HCT116 (cell line): ENCODE results near the gene SIK3. TPM values are rescaled to one million over a fixed set of nuclear protein-coding genes. Genes with fewer than 3 reads are reported as not detected.

Source experiments
- ATAC-seq: fragments of 200-7000 bp; cut with Tn5 transposase; 2 replicates; pipeline ENCODE4 v1.9.1; 2020; ENCODE audit warnings: mild to moderate bottlenecking, moderate library complexity
- BruUV-seq: library from RNA; stranded (reverse); fragments of 400-500 nt; replicated peaks from 2 replicates; lab custom pipeline; 2021; lab: Mats Ljungman, UMichigan
- CTCF ChIA-PET: fragments of 300-600 bp; sonication (Branson Sonifier 250); formaldehyde crosslinking; loops from one replicate; lab custom pipeline; 2021; ENCODE audit warnings: antibody characterized with exemption; lab: Charles Lee
- POLR2A ChIA-PET: fragments of 300-600, 350-600 bp; sonication (Branson Sonifier 250); formaldehyde crosslinking; loops from one replicate; lab custom pipeline; 2021; ENCODE audit warnings: antibody characterized with exemption; lab: Charles Lee
- RAD21 ChIA-PET, 2 experiments: fragments of 300-600 bp; sonication (Branson Sonifier 250); formaldehyde crosslinking; loops; one replicate each; lab custom pipeline; 2023; ENCODE audit warnings: low total read pairs in 2 of 2; ENCODE audit not compliant: uncharacterized antibody in 2 of 2, unreplicated experiment in 2 of 2, low non-redundant PET in 1 of 2; lab: Charles Lee
- DNase-seq: peaks from one replicate; pipeline ENCODE4 v3.0.0-alpha.2; 2010; ENCODE audit warnings: low read depth, low spot score
- H2AFZ ChIP-seq: fragments of 200-600 bp; shearing (Covaris generic), sonication (generic); 2 replicates; pipeline ENCODE4 v1.6.1; 2017; ENCODE audit warnings: low read depth, mixed run types, mixed read lengths, antibody characterized with exemption, low read length; ENCODE audit not compliant: poor library complexity, severe bottlenecking
- H3K27ac ChIP-seq: 2 replicates; pipeline ENCODE4 v1.5.1; 2012; ENCODE audit warnings: low read depth, low read length
- H3K27me3 ChIP-seq: fragments of 200-600 bp; sonication (generic); 2 replicates; pipeline ENCODE4 v1.6.1; 2016; ENCODE audit warnings: mixed run types, low read length, mixed read lengths; ENCODE audit not compliant: insufficient read depth
- H3K36me3 ChIP-seq, 2 experiments: fragments of 200-500 bp in 1 of 2; fragments of 200-600 bp in 1 of 2; sonication (Bioruptor generic) in 1 of 2; sonication (generic) in 1 of 2; 2 replicates each; pipeline versions ENCODE4 v1.5.1 to v1.6.1; 2014 to 2016; ENCODE audit warnings: low read length in 2 of 2, inconsistent platforms in 1 of 2, mixed read lengths in 1 of 2, mixed run types in 1 of 2; ENCODE audit not compliant: insufficient read depth in 2 of 2, control insufficient read depth in 1 of 2
- H3K4me1 ChIP-seq, 2 experiments: fragments of 200-600 bp in 1 of 2; sonication (generic) in 1 of 2; 2 replicates each; pipeline versions ENCODE4 v1.5.1 to v1.6.1; 2012 to 2017; ENCODE audit warnings: low read length in 2 of 2, inconsistent platforms in 1 of 2, mild to moderate bottlenecking in 1 of 2, mixed read lengths in 1 of 2, mixed run types in 1 of 2, moderate library complexity in 1 of 2; ENCODE audit not compliant: insufficient read depth in 2 of 2, control insufficient read depth in 1 of 2
- H3K4me2 ChIP-seq: fragments of 200-600 bp; sonication (generic); 2 replicates; pipeline ENCODE4 v1.6.1; 2017; ENCODE audit warnings: mixed run types, low read length, mixed read lengths
- H3K4me3 ChIP-seq, 2 experiments: fragments of 200-600 bp in 1 of 2; sonication (generic) in 1 of 2; replicated peaks in 1 of 2; 2 replicates each; pipeline ENCODE4 v1.5.1; 2011 to 2016; ENCODE audit warnings: low read length in 2 of 2, control low read depth in 1 of 2, low read depth in 1 of 2, mild to moderate bottlenecking in 1 of 2, mixed read lengths in 1 of 2, mixed run types in 1 of 2
- H3K79me2 ChIP-seq: fragments of 200-600 bp; sonication (generic); 2 replicates; pipeline ENCODE4 v1.6.1; 2017; ENCODE audit warnings: mild to moderate bottlenecking, mixed run types, low read length, moderate library complexity, mixed read lengths; ENCODE audit not compliant: insufficient read depth
- H3K9ac ChIP-seq: fragments of 200-600 bp; sonication (generic); 2 replicates; pipeline ENCODE4 v1.6.1; 2016; ENCODE audit warnings: low read length, mixed read lengths
- H3K9me2 ChIP-seq: fragments of 200-600 bp; sonication (generic), shearing (Covaris generic); 2 replicates; pipeline ENCODE4 v1.6.1; 2017; ENCODE audit warnings: mixed run types, mild to moderate bottlenecking, moderate library complexity; ENCODE audit not compliant: insufficient read depth
- H3K9me3 ChIP-seq, 2 experiments: fragments of 200-500 bp in 1 of 2; fragments of 200-600 bp in 1 of 2; sonication (Bioruptor generic) in 1 of 2; sonication (generic) in 1 of 2; 2 replicates each; pipeline ENCODE4 v1.6.1; 2014 to 2017; ENCODE audit warnings: low read length in 2 of 2, mixed read lengths in 2 of 2, inconsistent platforms in 1 of 2, low read depth in 1 of 2, mild to moderate bottlenecking in 1 of 2, mixed run types in 1 of 2, moderate library complexity in 1 of 2; ENCODE audit not compliant: control insufficient read depth in 1 of 2, insufficient read depth in 1 of 2
- H4K20me1 ChIP-seq: fragments of 200-600 bp; sonication (generic), shearing (Covaris generic); 2 replicates; pipeline ENCODE4 v1.6.1; 2017; ENCODE audit warnings: mixed run types, mild to moderate bottlenecking, moderate library complexity; ENCODE audit not compliant: insufficient read depth
- ATF3 ChIP-seq: IDR thresholded peaks from 2 replicates; pipeline ENCODE4 v1.6.1; 2012
- CEBPB ChIP-seq: IDR thresholded peaks from 2 replicates; pipeline ENCODE4 v1.6.1; 2012; ENCODE audit warnings: low read depth
- CTCF ChIP-seq, 3 experiments: fragments of 200-600 bp in 1 of 3; sonication (generic) in 1 of 3; IDR thresholded peaks in 2 of 3; conservative IDR thresholded peaks in 1 of 3; 2 replicates each; pipeline ENCODE4 v1.5.1; 2012 to 2017; ENCODE audit warnings: low read depth in 2 of 3, low read length in 2 of 3, antibody characterized with exemption in 1 of 3, borderline replicate concordance in 1 of 3, control low read depth in 1 of 3, mild to moderate bottlenecking in 1 of 3, mixed read lengths in 1 of 3, mixed run types in 1 of 3, moderate library complexity in 1 of 3; ENCODE audit not compliant: insufficient read depth in 1 of 3
- ELF1 ChIP-seq: IDR thresholded peaks from 2 replicates; pipeline ENCODE4 v1.6.1; 2012; ENCODE audit warnings: low read depth, borderline replicate concordance
- EZH2phosphoT487 ChIP-seq: fragments of 200-600 bp; IDR thresholded peaks from 2 replicates; pipeline ENCODE4 v1.6.1; 2018; ENCODE audit warnings: antibody characterized with exemption, borderline replicate concordance
- FOSL1 ChIP-seq: IDR thresholded peaks from 2 replicates; pipeline ENCODE4 v1.6.1; 2012; ENCODE audit warnings: low read depth
- MAX ChIP-seq: IDR thresholded peaks from 2 replicates; pipeline ENCODE4 v1.6.1; 2012
- POLR2A ChIP-seq: IDR thresholded peaks from 2 replicates; pipeline ENCODE4 v1.7.0; 2011; ENCODE audit warnings: borderline replicate concordance; ENCODE audit not compliant: insufficient read depth, insufficient read length; ENCODE audit errors: extremely low read depth
- RAD21 ChIP-seq: IDR thresholded peaks from 2 replicates; pipeline ENCODE4 v1.6.1; 2012; ENCODE audit warnings: low read depth, mild to moderate bottlenecking
- SP1 ChIP-seq: IDR thresholded peaks from 2 replicates; pipeline ENCODE4 v1.6.1; 2012; ENCODE audit warnings: low read depth
- SRF ChIP-seq: IDR thresholded peaks from 2 replicates; pipeline ENCODE4 v1.6.1; 2012; ENCODE audit warnings: low read depth
- TCF7L2 ChIP-seq: IDR thresholded peaks from 2 replicates; pipeline ENCODE4 v1.7.0; 2011; ENCODE audit warnings: borderline replicate concordance, inconsistent platforms; ENCODE audit not compliant: insufficient read depth, insufficient read length; ENCODE audit errors: extremely low read depth
- YY1 ChIP-seq: IDR thresholded peaks from 2 replicates; pipeline ENCODE4 v1.6.1; 2011; ENCODE audit warnings: low read length, low read depth, moderate library complexity, mild to moderate bottlenecking; ENCODE audit not compliant: insufficient replicate concordance; ENCODE audit errors: extremely low read depth
- ZFX ChIP-seq: fragments of 450-650 bp; IDR thresholded peaks from 2 replicates; pipeline ENCODE4 v1.6.1; 2017
- ZNF274 ChIP-seq: fragments of 200-500 bp; sonication (Bioruptor generic); IDR thresholded peaks from 2 replicates; pipeline ENCODE4 v1.6.1; 2014; ENCODE audit warnings: mild to moderate bottlenecking, low read depth, low read length, inconsistent platforms
- intact Hi-C: fragments of 100-400 bp; cut with micrococcal nuclease; formaldehyde crosslinking; loops from 2 replicates; pipeline ENCODE4 v1.10.0; 2022
- total RNA-seq: library from RNA; stranded (reverse); gene quantifications from one replicate; pipeline ENCODE4 v1.2.1, GENCODE V29; 2021; ENCODE audit not compliant: unreplicated experiment

The SIK3 gene
- total RNA-seq, 1 experiment from 2014 or later, result 21.0 TPM

- no peak for DNase-seq
- POLR2A ChIA-PET, result no interaction called here
- Histone ChIP-seq H3K4me1 (peaks cover 8 to 23% of the 10 kb centered on the region in 2 experiments), H2AFZ (no peak overlapping the region), H3K36me3 (peaks cover 5 to 19% of the 10 kb centered on the region in 2 experiments), H3K4me2 (no peak overlapping the region), H3K27ac (no peak overlapping the region), H3K79me2 (peaks cover 71% of the 10 kb centered on the region)
- BruUV-seq, result no TSS peak
- ATAC-seq, result no peak
- RAD21 ChIA-PET, result no interaction called here
- CTCF ChIA-PET, result no interaction called here
- intact Hi-C loops, result no loop called here
- TF ChIP-seq YY1 (no peak), ZFX (no peak)
- TF ChIP-seq, all 23 proteins: peak for 0
- H4K20me1 ChIP-seq, result peaks cover 29% of the 10 kb centered on the region
- H3K9me3 ChIP-seq, result no peaks in the 10 kb centered on the region
- H3K27me3 ChIP-seq, result no peaks in the 10 kb centered on the region
- no peaks in the 10 kb centered on the region for H3K9me2 ChIP-seq
- H3K4me3 ChIP-seq, result no peak overlapping the region
- no peak overlapping the region for H3K9ac ChIP-seq
Observed at GRCh38 chr11:117146521-117146920, 48.3 kb upstream of the SIK3 start.

GRCh38 chr11:117145393-117145761 is 47.1 kb upstream of the SIK3 start:
- CTCF ChIA-PET, result no interaction called here
- H3K4me1 ChIP-seq, result peaks cover 8 to 23% of the 10 kb centered on the region in 2 experiments
- intact Hi-C loops, result no loop called here

More at GRCh38 chr11:117145393-117145761, 47.1 kb upstream of the SIK3 start:
- H3K4me3 ChIP-seq, result peak overlapping the region; percentile 71 to 93
- peak overlapping the region; percentile 62 for H3K27ac ChIP-seq
- peaks cover 28% of the 10 kb centered on the region for H4K20me1 ChIP-seq
- H3K27me3 ChIP-seq, result no peaks in the 10 kb centered on the region
- no peak overlapping the region for H2AFZ ChIP-seq
- ChIA-PET RAD21 (no interaction called here), POLR2A (no interaction called here)
- DNase-seq (no peak), ATAC-seq (peak; percentile 24; the same call in 1 of the 2 replicates)
- no TSS peak for BruUV-seq
- peak overlapping the region; percentile 88 for H3K4me2 ChIP-seq
- H3K9me2 ChIP-seq, result no peaks in the 10 kb centered on the region
- H3K79me2 ChIP-seq, result peaks cover 59% of the 10 kb centered on the region
- no peaks in the 10 kb centered on the region for H3K9me3 ChIP-seq
- peak overlapping the region; percentile 71 for H3K9ac ChIP-seq
- peaks cover 5 to 19% of the 10 kb centered on the region in 2 experiments for H3K36me3 ChIP-seq
- no peak for TF ChIP-seq CEBPB
- no peak for TF ChIP-seq EZH2phosphoT487
- no peak for TF ChIP-seq ATF3
- no peak for TF ChIP-seq TCF7L2
- TF ChIP-seq MAX, result peak; percentile 52; the same call in 1 of the 2 replicates
- no peak for TF ChIP-seq ZNF274
- no peak for TF ChIP-seq ZFX
- TF ChIP-seq POLR2A, result no peak
- peak in 2 of 3 experiments; percentile 30; a peak in 3 of 6 replicates for TF ChIP-seq CTCF (IDR thresholded peaks at IDR 0.05 in 2 of 3, conservative IDR thresholded peaks at IDR 0.05 in 1 of 3; ENCODE audit: borderline replicate concordance in 1 of 3, insufficient read depth in 1 of 3, low read depth in 2 of 3, low read length in 2 of 3)
- no peak for TF ChIP-seq FOSL1
- TF ChIP-seq RAD21, result no peak
- no peak for TF ChIP-seq SRF
- no peak for TF ChIP-seq SP1
- no peak for TF ChIP-seq ELF1
